Peyer's patch (tissue), 4 donors: ENCODE measurements around the gene EGFL7.

Experiments
- CTCF ChIP-seq, 6 experiments: fragments of 450-650 bp in 4 of 6; fragments of 200-600 bp in 2 of 6; sonication (generic) in 1 of 6; IDR thresholded peaks; one replicate each; pipeline ENCODE4 v1.5.1; 2017 to 2019; ENCODE audit warnings: antibody characterized with exemption in 6 of 6, mild to moderate bottlenecking in 3 of 6, moderate library complexity in 1 of 6
- POLR2A ChIP-seq, 2 donors: fragments of 450-650 bp; IDR thresholded peaks; one replicate each; pipeline ENCODE4 v1.5.1; 2017; ENCODE audit warnings: antibody characterized with exemption in 2 of 2, mild to moderate bottlenecking in 2 of 2, moderate library complexity in 2 of 2

GRCh38 chr9:136684799-136685198 lies 22.1 kb downstream of the EGFL7 start:
- TF ChIP-seq CTCF (IDR thresholded peaks at IDR 0.05): no peak
- TF ChIP-seq POLR2A (IDR thresholded peaks at IDR 0.05): no peak
